Colonic mucosa (tissue), 4 donors: ENCODE results near the gene C1orf53. TPM values are rescaled to one million over a fixed set of nuclear protein-coding genes. Genes with fewer than 3 reads are reported as not detected.

Experiments used
- DNase-seq: peaks from one replicate; pipeline ENCODE4 v3.0.0-alpha.2; 2020
- H3K27ac ChIP-seq: fragments of 200-600 bp; one replicate; pipeline ENCODE4 v1.8.0; 2021
- H3K27me3 ChIP-seq: fragments of 200-600 bp; one replicate; pipeline ENCODE4 v1.8.0; 2021
- H3K36me3 ChIP-seq: fragments of 200-600 bp; one replicate; pipeline ENCODE4 v1.8.0; 2021
- H3K4me1 ChIP-seq: fragments of 200-600 bp; one replicate; pipeline ENCODE4 v1.8.0; 2021; ENCODE audit warnings: mild to moderate bottlenecking
- H3K4me3 ChIP-seq: fragments of 200-600 bp; one replicate; pipeline ENCODE4 v1.8.0; 2021
- H3K9ac ChIP-seq, 2 donors: one replicate each; pipeline ENCODE4 v1.7.0; 2013; ENCODE audit warnings: control low read depth in 2 of 2, low read depth in 2 of 2, low read length in 2 of 2
- H3K9me3 ChIP-seq: fragments of 200-600 bp; one replicate; pipeline ENCODE4 v1.8.0; 2021
- CTCF ChIP-seq: fragments of 200-600 bp; IDR thresholded peaks from one replicate; pipeline ENCODE4 v1.8.0; 2022; ENCODE audit warnings: antibody characterized with exemption, mild to moderate bottlenecking
- intact Hi-C: fragments of 100-400 bp; cut with DNase I; formaldehyde crosslinking; loops from one replicate; pipeline ENCODE4 v1.14.1; 2022
- total RNA-seq, 2 donors: library from RNA; stranded (reverse); fragmentation: NEBNext Ultra II Directional in 1 of 2; extraction: Animal tissue kit (Norgen Biotek cat#: 25700) in 1 of 2; gene quantifications; one replicate each; pipeline ENCODE4 v1.2.1, GENCODE V29; 2021
- donor health status: healthy.
- donor health status: DM: no; HTN: no; CAD: no.
- donor health status: DM: no; HTN: no; CAD: no.

Gene C1orf53
- total RNA-seq, 2 donors from 2014 or later: 2.7 to 5.4 TPM

- H3K4me1 ChIP-seq: no peaks in the 10 kb centered on the region
- no peak overlapping the region for H3K4me3 ChIP-seq
- no peaks in the 10 kb centered on the region for H3K9me3 ChIP-seq
- no peaks in the 10 kb centered on the region for H3K36me3 ChIP-seq
- peak; percentile 58 for TF ChIP-seq CTCF
- no peak overlapping the region for H3K27ac ChIP-seq
- DNase-seq: no peak
- intact Hi-C loops: loop anchor here (5.0 kb wide), 1 partner anchor 402 kb away; no protein-coding TSS in a partner anchor
- peaks cover 29% of the 10 kb centered on the region for H3K27me3 ChIP-seq
- H3K9ac ChIP-seq: no peak overlapping the region
Observed at GRCh38 chr1:197924516-197925123, 22.2 kb downstream of the C1orf53 start.

GRCh38 chr1:197927908-197928665 is 25.7 kb downstream of the C1orf53 start:
- Histone ChIP-seq H3K27ac (no peak overlapping the region), H3K4me3 (no peak overlapping the region), H3K27me3 (peaks cover 11% of the 10 kb centered on the region), H3K9ac (no peak overlapping the region), H3K9me3 (no peaks in the 10 kb centered on the region), H3K36me3 (no peaks in the 10 kb centered on the region), H3K4me1 (no peaks in the 10 kb centered on the region)
- intact Hi-C loops: no loop called here
- DNase-seq: no peak
- TF ChIP-seq CTCF: no peak

- Histone ChIP-seq H3K4me3 (no peak overlapping the region), H3K4me1 (no peaks in the 10 kb centered on the region), H3K27ac (no peak overlapping the region), H3K27me3 (peaks cover 7% of the 10 kb centered on the region), H3K9ac (no peak overlapping the region), H3K9me3 (no peaks in the 10 kb centered on the region), H3K36me3 (no peaks in the 10 kb centered on the region)
- no peak for TF ChIP-seq CTCF
- DNase-seq: no peak
- intact Hi-C loops: no loop called here
Observed at GRCh38 chr1:197928849-197929336, 26.5 kb downstream of the C1orf53 start.

DNA sequence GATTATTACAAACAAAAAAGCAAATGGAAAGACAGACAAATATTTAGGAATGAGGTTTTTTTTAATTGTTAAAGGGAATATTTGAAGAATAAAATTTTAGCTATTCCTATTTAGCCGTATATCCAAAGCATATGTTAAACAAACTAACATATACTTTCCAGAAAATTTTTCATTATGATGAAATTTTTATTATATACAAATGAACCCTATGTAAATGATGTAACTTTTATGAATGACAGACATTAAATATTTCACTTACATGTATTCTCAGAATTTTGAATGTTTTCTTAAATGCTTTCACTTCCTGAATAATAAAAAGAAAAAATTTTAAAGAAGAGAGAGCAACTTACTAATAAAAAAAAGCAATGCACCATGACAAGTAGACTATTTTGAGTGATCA is 30.6 kb downstream of the C1orf53 start:
- Histone ChIP-seq H3K9me3 (no peaks in the 10 kb centered on the region), H3K27me3 (peaks cover 7% of the 10 kb centered on the region), H3K4me3 (no peak overlapping the region), H3K27ac (no peak overlapping the region), H3K4me1 (no peaks in the 10 kb centered on the region), H3K9ac (no peak overlapping the region), H3K36me3 (no peaks in the 10 kb centered on the region)
- TF ChIP-seq CTCF: no peak
- DNase-seq: no peak
- intact Hi-C loops: no loop called here

DNA sequence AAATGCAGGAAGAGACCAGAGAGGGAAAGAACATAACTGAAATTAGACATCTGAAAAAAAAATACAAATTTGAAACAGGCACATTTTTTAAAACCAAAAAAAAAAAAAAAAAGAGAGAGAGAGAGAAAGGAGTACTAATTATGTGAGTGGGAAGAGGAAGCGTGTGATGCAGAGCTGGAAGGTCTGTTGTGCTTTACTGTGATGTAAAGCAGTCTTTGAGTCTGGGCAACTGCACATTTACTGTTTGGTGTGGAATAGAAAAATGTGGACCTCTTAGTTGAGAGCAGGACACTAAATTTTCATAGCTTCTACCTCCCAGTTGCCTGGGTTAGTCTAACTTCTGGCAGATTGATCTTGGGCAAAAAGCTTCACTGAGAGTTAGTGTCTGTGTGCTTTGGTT is 31.2 kb downstream of the C1orf53 start:
- intact Hi-C loops: no loop called here
- H3K9me3 ChIP-seq: no peaks in the 10 kb centered on the region
- H3K27me3 ChIP-seq: peaks cover 7% of the 10 kb centered on the region

More for the DNA sequence above, 31.2 kb downstream of the C1orf53 start:
- H3K4me3 ChIP-seq: no peak overlapping the region
- TF ChIP-seq CTCF: no peak
- H3K4me1 ChIP-seq: no peaks in the 10 kb centered on the region
- H3K9ac ChIP-seq: no peak overlapping the region
- H3K36me3 ChIP-seq: no peaks in the 10 kb centered on the region
- H3K27ac ChIP-seq: no peak overlapping the region
- DNase-seq: no peak
